HG03108 (cell line): ENCODE results near the gene KLHDC7B.

Experiments
- ATAC-seq: cut with Tn5 transposase; IDR thresholded peaks from one replicate; pipeline ENCODE4 v1.9.1; 2021; ENCODE audit warnings: moderate library complexity; ENCODE audit not compliant: unreplicated experiment

The KLHDC7B gene

DNA sequence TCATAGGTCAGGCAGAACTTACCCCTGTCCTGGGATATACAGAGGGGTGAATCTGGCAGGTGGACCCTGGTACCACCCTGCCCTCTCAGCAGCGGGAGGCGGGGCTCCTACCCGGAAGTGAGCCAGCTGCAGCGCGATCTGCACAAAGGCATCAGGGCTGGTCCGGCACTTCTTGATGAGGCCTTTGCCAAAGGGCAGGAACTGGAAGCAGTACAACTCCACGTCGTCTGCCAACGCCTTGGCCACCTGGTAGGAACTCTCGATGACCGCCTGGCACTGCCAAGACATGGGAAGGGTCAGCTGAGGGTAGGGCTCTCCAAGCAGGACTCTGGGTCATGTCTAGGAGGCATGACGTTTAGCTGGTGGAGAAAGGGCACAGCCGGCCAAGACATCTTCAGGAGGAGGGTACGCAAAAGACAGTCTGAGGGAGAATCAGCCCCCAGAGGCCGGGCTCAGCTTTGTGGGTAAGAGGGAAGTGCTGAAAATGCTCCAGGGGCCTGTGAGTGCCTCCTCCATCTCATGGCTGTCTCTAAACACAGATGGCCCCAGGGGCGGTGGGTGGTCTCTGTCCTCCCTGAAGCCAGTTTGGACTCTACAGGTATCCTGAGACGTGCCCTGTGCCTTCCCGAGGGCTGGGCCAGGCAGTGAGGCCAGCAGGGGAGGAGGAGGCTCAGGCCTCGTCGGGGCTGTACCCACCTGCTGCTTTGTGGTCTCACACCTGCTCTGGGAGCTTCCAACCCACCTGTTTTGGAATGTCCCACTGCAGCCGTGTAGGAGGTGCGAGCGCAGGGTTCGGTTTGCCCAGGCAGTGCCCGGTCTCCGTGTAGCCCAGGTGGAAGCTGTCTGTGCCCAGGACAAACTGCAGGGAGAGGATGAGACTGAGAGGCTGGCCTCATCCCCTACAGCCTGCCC is 25.8 kb downstream of the KLHDC7B start:
- ATAC-seq, result no peak

DNA sequence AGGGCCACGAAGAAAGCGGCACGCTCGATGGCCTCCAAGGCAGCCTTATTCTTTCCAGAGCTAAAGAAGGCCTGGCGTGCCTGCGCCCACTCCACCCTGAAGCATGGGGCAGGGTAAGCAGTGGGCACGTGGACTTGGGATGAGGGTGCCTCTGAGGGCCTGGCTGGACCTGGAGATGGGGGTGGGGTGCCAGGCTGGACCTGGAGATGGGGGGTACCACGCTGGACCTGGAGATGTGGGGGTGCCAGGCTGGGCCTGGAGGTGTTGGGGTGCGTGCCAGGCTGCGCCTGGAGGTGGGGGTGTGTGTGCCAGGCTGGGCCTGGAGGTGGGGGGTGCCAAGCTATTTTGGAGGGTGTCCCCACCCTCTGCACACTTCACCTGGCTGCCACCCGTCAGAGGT is 27.3 kb downstream of the KLHDC7B start:
- ATAC-seq, result no peak

DNA sequence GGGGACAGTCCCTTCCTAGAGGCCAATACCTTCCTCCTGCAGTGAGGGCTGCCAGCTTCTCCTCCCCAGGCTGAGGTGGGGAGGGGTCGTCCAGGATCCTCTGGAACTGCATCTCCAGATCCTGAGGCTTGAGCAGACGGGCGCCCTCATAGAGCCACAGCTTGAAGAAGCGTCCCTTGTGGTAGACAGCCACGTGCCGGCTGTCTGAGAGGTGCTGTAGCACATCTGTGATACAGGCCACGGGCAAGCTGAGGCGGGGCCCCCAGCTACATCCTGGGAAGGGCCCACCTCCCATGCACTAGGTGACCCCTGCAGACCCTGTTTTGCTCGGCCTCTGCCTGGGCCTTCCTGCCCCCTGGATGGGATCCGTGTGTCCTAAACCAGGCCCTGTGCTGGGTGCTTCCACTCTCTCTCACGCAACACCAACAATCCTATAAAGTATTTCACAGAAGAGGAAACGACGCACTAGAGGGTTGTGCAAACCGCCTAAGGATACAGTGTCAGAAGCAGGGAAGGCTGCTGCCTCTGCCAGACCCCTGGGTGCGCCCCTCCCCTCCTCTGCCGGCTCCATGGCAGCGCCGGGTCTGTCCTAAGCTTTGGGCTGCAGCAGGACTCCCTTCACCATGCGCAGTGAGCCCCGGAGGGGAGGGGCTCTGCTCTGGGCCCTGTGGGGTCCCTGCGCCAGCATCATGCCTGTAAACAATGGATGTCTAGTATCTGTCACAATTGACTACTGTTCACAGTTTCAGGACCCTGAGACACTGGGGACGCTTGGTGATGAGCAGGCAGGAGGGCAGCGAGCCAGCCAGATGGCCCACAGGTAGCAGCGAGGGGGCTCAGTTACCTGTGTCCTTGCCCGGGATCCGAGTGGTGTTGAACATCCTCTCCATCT is 28.0 kb downstream of the KLHDC7B start:
- ATAC-seq, result no peak

GRCh38 chr22:50574383-50574755 is 28.7 kb downstream of the KLHDC7B start:
- ATAC-seq, result no peak

DNA sequence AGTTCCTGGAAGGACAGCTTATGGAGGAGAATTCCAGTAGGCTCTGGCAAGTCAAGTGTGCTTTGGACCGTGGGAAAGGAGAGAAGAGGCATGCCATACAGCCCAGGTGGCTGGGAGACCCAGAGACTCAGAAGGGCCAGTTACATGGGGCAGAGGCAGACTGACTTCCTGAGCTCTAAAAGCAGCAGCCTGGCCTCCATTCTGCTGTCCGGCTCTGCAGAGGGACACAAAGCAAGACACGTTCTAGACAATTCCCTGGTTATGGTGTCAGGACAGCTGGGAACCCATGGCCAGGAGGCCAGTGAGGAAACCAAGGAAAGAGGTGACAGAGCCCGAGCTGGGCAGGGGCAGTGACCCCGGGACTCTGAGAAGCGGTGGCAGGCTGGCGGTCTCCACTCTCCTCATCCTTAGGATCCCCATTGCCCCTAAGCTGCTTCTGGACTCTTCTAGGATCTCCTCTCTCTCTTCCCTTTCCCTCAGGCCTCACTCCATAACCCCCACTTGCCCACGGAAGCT is 29.8 kb downstream of the KLHDC7B start:
- no peak for ATAC-seq

GRCh38 chr22:50576070-50576469 is 30.4 kb downstream of the KLHDC7B start:
- ATAC-seq, result no peak

DNA sequence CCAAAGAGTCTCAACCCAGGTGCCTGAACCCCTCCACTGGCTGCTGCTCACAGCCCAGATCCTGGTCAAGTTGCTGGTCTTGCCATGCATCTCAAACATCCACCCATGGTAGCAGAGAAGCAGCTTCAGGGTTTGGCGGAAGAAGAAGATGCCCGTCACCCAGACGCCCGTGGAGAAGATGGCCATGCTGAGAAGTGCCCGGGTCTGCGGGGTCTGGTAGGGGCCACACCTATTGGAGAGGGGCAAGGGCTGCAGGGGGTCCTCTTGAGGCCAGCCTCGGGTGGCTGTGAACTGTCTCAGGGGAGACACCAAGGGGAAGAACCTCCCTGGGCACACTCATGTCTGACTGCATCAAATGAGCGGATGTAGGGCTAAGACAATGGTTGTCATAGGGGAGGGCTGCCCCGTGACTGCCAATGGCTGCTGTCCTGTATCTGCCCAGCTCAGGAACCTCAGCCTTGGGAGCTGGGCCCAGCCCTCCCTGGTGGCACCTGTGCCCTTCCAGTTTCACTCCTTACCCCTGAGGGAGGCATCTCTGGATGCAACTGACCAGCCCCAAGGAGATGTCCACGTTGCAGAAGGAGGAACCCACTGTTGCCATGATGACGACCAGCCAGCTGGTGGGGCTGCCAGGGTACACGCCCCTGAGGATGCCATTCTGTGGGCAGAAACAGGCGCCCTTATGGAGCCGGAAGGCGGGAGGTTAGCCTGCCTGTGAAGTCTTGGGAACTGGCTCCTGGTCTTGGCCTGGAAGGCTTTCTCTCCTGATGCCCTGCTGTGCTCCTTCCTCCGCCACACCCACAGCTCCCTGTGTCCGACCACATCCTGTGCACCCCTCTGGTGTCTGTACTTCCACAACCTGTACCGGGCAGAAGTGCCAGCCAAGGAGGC is 31.4 kb downstream of the KLHDC7B start:
- ATAC-seq, result no peak

GRCh38 chr22:50577697-50577986 is 31.9 kb downstream of the KLHDC7B start:
- ATAC-seq, result no peak

- no peak for ATAC-seq
Measured at GRCh38 chr22:50577987-50578775, 32.5 kb downstream of the KLHDC7B start, which contains the start of gene CPT1B. CPT1B (minus strand) TSS chr22:50578427; CDS start chr22:50577915, 512 bp downstream.

DNA sequence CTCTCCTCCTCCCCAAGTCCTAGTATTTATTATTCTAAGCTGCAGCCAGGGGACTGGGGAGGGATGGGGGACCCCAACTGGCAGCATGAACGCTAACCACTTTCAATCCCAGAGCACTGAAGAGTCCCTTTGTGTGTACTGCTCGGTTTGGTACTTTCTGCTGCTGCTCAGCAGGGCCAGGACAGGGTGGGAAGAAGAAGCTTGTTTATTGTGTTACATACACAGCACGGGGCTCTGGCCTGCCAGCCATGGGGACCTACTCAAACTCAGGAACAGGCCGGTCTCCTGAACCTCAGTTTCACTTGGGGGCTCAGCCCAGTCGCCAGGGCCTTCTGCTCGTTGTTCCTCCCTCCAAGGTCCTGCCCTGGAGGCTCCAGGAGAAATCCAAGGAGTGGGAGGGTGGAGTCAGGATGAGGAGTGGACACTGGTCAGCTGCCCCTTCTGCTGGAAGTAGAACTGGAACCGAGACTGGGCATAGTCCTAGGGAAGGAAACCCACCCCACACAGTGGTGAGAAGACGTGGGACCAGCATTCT is 33.1 kb downstream of the KLHDC7B start:
- no peak for ATAC-seq

DNA sequence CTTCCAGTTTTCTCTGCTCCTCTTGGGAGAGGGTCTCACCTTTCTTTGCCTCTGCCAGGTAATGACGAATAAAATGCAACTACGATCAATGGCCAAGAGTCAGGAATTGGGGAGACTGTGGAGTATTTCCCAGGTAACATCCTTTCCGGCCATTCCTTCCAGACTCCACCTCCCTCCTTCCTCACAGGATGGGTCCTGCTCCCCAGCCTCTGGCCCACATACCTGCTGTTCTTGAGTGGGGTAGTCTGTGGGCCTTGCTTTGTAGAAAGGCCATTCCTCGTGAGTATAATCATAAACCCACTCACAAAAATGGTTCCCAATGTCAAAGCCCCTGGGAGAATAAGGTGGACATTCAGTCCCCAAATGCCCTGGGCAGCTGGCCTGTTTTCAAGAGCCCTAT is 34.1 kb downstream of the KLHDC7B start:
- ATAC-seq, result no peak

DNA sequence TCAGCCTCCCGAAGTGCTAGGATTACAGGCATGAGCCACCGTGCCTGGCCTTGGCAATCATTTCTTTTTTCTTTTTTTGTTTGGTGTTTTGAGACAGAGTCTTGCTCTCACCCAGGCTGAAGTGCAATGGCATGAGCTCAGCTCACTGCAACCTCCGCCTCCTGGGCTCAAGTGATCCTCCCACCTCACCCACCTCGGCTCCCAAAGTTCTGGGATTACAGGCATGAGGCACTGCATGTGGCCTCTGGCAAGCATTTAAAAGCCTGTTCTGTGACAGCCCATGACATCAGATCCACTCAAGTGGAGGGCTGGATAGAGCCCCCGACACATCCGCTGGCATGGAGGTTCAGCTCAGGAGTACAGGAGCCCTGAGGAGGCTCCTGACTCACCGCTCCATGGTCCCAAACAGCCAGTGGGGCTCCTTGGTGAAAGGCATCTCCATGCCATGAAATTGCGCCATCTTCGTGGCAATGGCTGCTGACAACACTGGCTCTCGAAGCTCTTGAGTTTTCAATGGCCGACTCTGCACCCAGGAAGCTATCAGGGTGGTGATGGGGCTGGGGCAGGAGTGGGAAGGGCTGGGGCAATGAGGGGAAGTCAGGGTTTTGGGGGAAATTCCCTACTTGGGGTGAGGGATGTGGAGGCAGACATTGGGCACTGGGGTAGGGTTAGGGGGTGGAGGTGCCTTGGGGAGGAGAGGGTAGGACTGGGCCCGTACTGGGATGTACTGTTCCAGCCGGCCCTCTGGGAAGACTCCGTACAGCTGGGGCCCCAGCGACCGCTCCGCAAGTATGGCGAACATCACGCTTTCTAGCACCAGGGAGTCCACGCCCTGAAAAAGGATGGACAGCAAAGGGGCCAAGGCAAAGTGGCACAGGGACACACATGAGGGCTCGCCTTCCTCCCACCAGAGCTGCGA is 35.6 kb downstream of the KLHDC7B start:
- ATAC-seq, result no peak

DNA sequence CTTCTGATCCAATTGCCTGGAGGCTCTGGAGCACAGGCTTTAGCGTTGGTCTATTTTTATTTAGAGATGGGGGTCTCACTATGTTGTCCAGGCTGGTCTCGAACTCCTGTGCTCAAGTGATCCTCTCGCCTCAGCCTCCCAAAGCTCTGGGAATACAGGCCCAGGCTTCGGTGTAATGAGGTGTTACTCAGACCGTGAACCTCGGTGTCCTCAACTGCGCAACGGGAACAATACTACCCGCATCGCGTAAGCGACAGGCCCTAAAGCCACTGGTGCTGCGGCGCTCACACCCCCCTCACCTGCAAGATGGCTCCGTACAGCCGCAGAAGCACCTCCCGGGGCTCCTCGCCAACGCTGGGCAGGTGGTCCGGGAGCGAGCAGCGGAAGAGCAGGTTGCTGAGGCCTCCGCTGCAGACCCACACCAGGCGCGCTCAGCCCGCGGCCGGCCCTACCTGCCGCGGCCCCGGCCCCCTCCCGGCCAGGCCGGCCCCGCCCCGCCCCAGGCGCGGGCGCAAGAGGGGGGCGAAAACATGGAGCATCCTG is 36.3 kb downstream of the KLHDC7B start:
- no peak for ATAC-seq

DNA sequence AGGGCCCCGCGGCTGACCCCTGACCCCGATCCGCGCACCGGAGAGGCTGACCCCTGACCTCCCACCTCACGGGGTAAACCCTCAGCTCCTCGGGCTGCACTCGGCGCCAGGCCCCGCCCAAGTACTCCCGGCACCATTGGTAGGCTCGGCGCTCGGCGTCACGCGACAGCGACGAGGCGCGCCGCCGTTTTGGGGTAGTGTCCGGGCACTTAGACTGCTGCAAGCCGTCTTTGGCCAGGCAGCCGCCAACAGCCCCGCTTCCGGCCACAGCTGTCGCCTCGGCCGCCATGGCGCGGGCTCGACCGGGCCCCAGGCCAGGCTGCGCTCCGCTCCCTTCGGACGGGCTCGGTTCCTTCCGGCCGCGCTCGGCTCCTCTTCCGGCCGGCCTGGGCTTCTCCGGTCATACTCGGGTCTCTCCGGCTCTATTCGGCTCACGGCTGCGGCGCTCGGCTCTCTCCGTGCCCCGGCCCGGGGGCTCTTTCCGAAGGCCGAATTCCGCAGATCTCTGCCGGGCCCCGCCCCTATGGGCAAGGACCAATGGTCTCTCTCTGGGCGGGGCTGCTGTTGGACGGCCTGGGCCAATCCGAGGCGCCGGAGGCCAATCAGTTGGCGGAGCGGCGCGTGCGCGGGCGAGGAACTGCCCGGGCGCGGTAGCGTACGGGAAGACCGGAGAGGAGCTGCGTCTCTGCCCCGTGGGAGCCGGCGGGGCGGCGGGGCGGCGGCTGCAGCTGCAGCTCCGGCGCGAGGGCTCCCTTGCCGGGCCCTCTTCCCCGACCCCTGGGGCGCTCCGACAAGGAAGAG is 37.0 kb downstream of the KLHDC7B start, which contains the start of gene CHKB:
Gene CHKB (minus strand): TSS at position 357 of the 801 bp plus-strand sequence. CDS start 68 bp downstream, at position 289.
- peak; percentile 89 for ATAC-seq

DNA sequence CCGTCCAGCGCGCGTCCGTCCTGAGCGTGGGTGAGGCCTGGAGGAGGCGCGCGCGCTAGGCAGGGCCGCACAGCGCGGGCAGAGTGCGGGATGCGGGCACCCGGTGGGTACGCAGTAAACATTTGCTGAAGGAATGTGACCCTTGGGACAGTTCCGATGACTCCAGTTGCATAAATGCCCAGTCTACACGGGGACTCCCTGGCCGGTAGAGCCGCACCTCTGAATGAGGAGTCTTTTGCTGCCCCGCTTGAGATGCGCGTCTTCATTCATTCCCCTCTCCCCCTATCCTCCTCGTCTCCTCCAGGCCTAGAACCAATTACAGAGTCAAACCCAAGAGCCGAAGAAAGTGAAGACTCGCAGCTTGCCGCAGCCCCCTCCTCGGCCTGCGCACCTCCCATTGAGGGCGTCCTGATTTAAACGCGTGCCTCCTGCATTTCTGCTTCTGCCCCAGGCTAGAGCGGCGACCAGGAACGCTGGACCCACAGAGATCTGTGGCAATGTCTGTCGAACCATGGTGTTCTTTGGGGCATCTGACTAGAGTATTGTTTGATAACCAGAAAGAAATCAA is 37.7 kb downstream of the KLHDC7B start:
- peak; percentile 17 for ATAC-seq

DNA sequence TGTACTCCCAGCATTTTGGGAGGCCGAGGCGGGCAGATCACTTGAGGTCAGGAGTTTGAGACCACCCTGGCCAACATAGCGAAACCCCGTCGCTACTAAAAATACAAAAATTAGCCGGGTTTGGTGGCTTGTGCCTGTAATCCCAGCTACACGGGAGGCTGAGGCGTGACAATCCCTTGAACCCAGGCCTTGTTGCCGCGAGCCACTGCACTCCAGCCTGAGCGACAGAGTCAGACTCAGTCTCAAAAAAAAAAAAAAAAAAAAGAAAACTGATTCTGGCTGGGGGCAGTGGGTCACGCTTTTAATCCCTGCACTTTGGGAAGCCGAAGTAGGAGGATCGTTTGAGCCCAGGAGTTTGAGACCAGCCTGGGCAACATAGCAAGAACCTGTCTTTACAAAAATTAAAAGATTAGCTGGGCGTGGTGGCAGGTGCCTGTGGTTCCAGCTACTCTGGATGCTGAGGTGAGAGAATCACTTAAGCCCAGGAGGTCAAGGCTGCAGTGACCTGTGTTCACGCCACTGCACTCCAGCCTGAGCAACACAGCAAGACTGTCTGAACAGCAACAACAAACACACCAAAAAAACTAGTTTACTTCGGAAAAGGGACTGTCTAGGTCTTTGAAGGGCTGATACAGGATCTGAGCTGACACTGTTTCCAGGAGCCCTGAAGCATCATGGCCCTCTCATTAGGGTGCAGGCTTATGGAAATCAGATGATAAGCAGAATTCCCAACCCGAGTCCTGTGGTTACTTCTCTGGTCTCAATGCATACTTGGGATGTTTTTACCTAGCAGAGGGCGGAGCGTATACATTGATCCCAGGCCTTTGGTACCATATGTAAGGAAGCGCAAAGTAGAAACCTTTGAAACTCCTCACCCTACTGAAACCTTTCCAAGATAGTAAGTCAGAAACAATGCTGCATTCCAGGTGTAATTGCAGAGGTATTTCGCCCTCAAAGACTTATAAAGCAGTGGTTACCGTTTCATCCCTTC is 38.7 kb downstream of the KLHDC7B start:
- ATAC-seq, result no peak
